Mesenchymal stem cell (in vitro differentiated cells and primary cell): ENCODE data around the gene BMPER.
A peak's percentile ranks its signal among the peaks of the same experiment; 100 is the strongest.

Experiments used
- DNase-seq: peaks from one replicate; pipeline ENCODE4 v3.0.0-alpha.2; 2013
- H2AFZ ChIP-seq: one replicate; pipeline ENCODE4 v1.6.1; 2013; ENCODE audit warnings: low read depth, mild to moderate bottlenecking, control low read depth, inconsistent platforms, low read length, moderate library complexity
- H2AK5ac ChIP-seq: 2 replicates; pipeline ENCODE4 v1.6.1; 2013; ENCODE audit warnings: low read length, moderate library complexity, mild to moderate bottlenecking, inconsistent platforms; ENCODE audit not compliant: severe bottlenecking
- H2BK120ac ChIP-seq: one replicate; pipeline ENCODE4 v1.6.1; 2013; ENCODE audit warnings: low read depth, mild to moderate bottlenecking, inconsistent platforms, low read length, moderate library complexity
- H2BK12ac ChIP-seq, 2 experiments: one replicate each; pipeline ENCODE4 v1.6.1; 2013; ENCODE audit warnings: inconsistent platforms in 2 of 2, low read length in 2 of 2, mild to moderate bottlenecking in 2 of 2, moderate library complexity in 2 of 2, control low read depth in 1 of 2
- H2BK15ac ChIP-seq: one replicate; pipeline ENCODE4 v1.6.1; 2013; ENCODE audit warnings: mild to moderate bottlenecking, low read depth, inconsistent platforms; ENCODE audit not compliant: poor library complexity, severe bottlenecking
- H2BK5ac ChIP-seq: 2 replicates; pipeline ENCODE4 v1.6.1; 2013; ENCODE audit warnings: low read depth, mild to moderate bottlenecking, low read length, control low read depth, inconsistent platforms; ENCODE audit not compliant: poor library complexity, severe bottlenecking
- H3K14ac ChIP-seq, 2 experiments: one replicate each; pipeline ENCODE4 v1.6.1; 2013; ENCODE audit warnings: inconsistent platforms in 2 of 2, low read length in 2 of 2, control low read depth in 1 of 2, mild to moderate bottlenecking in 1 of 2, moderate library complexity in 1 of 2
- H3K18ac ChIP-seq, 2 experiments: one replicate each; pipeline ENCODE4 v1.6.1; 2013; ENCODE audit warnings: inconsistent platforms in 2 of 2, low read length in 2 of 2, control low read depth in 1 of 2, low read depth in 1 of 2, mild to moderate bottlenecking in 1 of 2
- H3K23ac ChIP-seq, 2 experiments: one replicate each; pipeline ENCODE4 v1.6.1; 2013; ENCODE audit warnings: inconsistent platforms in 2 of 2, low read length in 2 of 2, mild to moderate bottlenecking in 2 of 2, moderate library complexity in 2 of 2, control low read depth in 1 of 2
- H3K27ac ChIP-seq: 2 replicates; pipeline ENCODE4 v1.5.1; 2013; ENCODE audit warnings: mild to moderate bottlenecking, moderate library complexity, low read length, control low read depth, inconsistent platforms; ENCODE audit not compliant: poor library complexity, severe bottlenecking
- H3K27me3 ChIP-seq, 2 experiments: 2 replicates each; pipeline versions ENCODE4 v1.6.1 to v1.7.0; 2013; ENCODE audit warnings: low read length in 2 of 2, mild to moderate bottlenecking in 2 of 2, moderate library complexity in 2 of 2, control low read depth in 1 of 2, inconsistent platforms in 1 of 2; ENCODE audit not compliant: control insufficient read depth in 1 of 2, insufficient read depth in 1 of 2
- H3K36me3 ChIP-seq, 2 experiments: 2 replicates each; pipeline versions ENCODE4 v1.6.1 to v1.7.0; 2013; ENCODE audit warnings: low read length in 2 of 2, control low read depth in 1 of 2, inconsistent platforms in 1 of 2, low read depth in 1 of 2, mild to moderate bottlenecking in 1 of 2; ENCODE audit not compliant: insufficient read depth in 2 of 2, control insufficient read depth in 1 of 2
- H3K4ac ChIP-seq, 2 experiments: one replicate each; pipeline ENCODE4 v1.6.1; 2013; ENCODE audit warnings: inconsistent platforms in 2 of 2, low read length in 2 of 2, mild to moderate bottlenecking in 2 of 2, moderate library complexity in 2 of 2, control low read depth in 1 of 2, low read depth in 1 of 2
- H3K4me1 ChIP-seq: 2 replicates; pipeline ENCODE4 v1.6.1; 2013; ENCODE audit warnings: low read depth, low read length, control low read depth; ENCODE audit not compliant: control insufficient read depth, insufficient read depth
- H3K4me2 ChIP-seq: 2 replicates; pipeline ENCODE4 v1.6.1; 2013; ENCODE audit warnings: low read length, mild to moderate bottlenecking, inconsistent platforms; ENCODE audit not compliant: poor library complexity, severe bottlenecking
- H3K4me3 ChIP-seq, 2 experiments: 2 replicates each; pipeline versions ENCODE4 v1.5.1 to v1.7.0; 2013; ENCODE audit warnings: low read length in 2 of 2, mild to moderate bottlenecking in 2 of 2, control low read depth in 1 of 2, low read depth in 1 of 2; ENCODE audit not compliant: insufficient read depth in 1 of 2
- H3K79me1 ChIP-seq: replicated peaks from 2 replicates; pipeline ENCODE4 v1.6.1; 2013; ENCODE audit warnings: mild to moderate bottlenecking, control low read depth, low read length, inconsistent platforms; ENCODE audit not compliant: poor library complexity, severe bottlenecking
- H3K9ac ChIP-seq: 2 replicates; pipeline ENCODE4 v1.7.0; 2013; ENCODE audit warnings: mild to moderate bottlenecking, low read length, moderate library complexity
- H3K9me3 ChIP-seq: 2 replicates; pipeline ENCODE4 v1.7.0; 2013; ENCODE audit warnings: mild to moderate bottlenecking, low read length; ENCODE audit not compliant: control insufficient read depth
- H4K8ac ChIP-seq: one replicate; pipeline ENCODE4 v1.6.1; 2013; ENCODE audit warnings: inconsistent platforms, mild to moderate bottlenecking, low read length, moderate library complexity
- H4K91ac ChIP-seq: one replicate; pipeline ENCODE4 v1.6.1; 2013; ENCODE audit warnings: mild to moderate bottlenecking, low read length, inconsistent platforms
- WGBS: methylation state at CpG from one replicate; pipeline ENCODE4 v1.1.7; 2013; ENCODE audit warnings: mixed read lengths; 5-methylcytosine and 5-hydroxymethylcytosine counted together

BMPER gene

DNA sequence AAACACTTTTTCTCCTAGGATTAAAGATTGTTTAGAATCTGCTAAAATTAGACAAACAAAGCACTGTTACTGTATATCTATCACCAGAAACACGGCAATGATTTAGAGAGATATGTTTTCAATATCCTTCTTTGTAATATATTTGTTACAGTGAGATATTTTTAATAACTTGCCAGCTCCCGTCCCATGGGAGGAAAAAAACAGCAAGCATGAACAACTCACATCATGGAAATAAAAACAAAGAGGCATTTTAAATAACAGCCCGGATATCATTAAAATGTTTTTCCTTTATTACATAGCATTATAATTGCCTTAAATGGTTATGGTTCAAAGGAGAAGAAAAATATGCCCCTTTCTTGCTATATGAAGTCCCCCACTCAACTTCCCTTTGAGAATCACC lies 272.1 kb downstream of the BMPER start:
- no peak overlapping the region for H3K18ac ChIP-seq
- H2BK5ac ChIP-seq: no peak overlapping the region
- no peak overlapping the region for H3K14ac ChIP-seq
- no peak overlapping the region for H4K8ac ChIP-seq
- H4K91ac ChIP-seq: no peak overlapping the region
- H3K9me3 ChIP-seq: no peaks in the 10 kb centered on the region
- H3K9ac ChIP-seq: peak overlapping the region; percentile 5
- H3K27me3 ChIP-seq: no peaks in the 10 kb centered on the region
- H3K23ac ChIP-seq: no peak overlapping the region
- H2BK12ac ChIP-seq: no peak overlapping the region
- H3K4me3 ChIP-seq: no peak overlapping the region
- DNase-seq: no peak
- no peak overlapping the region for H2BK120ac ChIP-seq
- no peak overlapping the region for H3K4me2 ChIP-seq
- no peaks in the 10 kb centered on the region for H3K79me1 ChIP-seq
- H2BK15ac ChIP-seq: no peak overlapping the region
- H3K27ac ChIP-seq: no peak overlapping the region
- no peak overlapping the region for H2AK5ac ChIP-seq
- WGBS: no CpG with 5 or more reads among the region's 3 CpGs
- no peaks in the 10 kb centered on the region for H3K4me1 ChIP-seq
- no peak overlapping the region for H3K4ac ChIP-seq
- H2AFZ ChIP-seq: no peak overlapping the region
- H3K36me3 ChIP-seq: no peaks in the 10 kb centered on the region

DNA sequence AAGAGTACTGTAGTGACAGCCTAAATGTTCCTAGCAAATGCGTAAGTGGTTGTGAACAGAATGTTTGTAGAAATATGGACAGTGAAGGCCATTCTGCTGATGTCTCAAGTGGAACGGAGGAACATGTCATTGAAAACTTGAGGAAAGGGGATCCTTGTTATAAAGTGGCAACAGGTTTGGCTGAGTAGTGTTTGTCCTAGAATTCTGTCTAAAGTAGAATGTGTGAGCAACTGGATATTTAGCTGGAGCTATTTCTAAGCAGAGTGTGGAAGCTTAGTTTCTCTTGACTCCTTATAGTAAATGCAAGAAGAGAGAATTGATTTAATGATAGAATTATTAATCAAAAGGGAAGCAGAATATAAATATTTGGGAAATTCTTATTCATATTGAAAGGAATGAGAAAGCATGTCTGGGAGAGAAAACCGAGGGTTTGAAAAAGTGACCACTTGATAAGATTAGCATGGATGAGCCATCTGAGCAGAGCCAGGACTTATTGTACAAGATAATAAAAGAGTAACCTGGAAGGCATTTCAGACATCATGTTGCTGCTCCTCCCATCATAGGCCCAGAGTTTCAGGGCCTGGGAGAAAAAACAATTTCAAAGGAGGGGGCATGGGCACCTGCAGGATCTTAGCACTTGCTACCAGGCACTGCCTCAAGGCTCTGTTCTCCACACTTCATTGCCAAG lies 276.1 kb downstream of the BMPER start:
- Histone ChIP-seq H4K8ac (no peak overlapping the region), H2BK15ac (no peak overlapping the region)
- WGBS: 94% methylated on average over 3 of the region's 3 CpGs

DNA sequence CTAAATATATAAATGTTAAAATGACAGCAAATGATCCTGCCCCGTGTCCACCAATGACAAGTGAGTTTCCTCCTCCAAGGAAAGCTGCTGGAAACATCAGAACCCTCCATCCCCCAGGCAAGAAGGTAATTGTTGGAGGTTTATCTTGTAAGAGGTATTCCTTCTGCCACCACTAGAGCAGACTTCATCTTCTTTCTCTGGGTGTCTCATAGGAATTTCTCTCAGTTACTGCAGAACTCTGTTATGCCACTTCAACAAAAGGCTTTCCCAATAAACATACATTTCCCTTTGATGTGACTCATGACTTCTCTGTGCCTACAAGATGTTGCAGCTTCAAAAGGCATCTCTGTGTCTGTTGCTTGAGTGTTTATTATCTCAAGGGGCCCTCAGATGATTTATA lies 279.1 kb downstream of the BMPER start:
- no peak overlapping the region for H2BK120ac ChIP-seq
- H3K27me3 ChIP-seq: no peaks in the 10 kb centered on the region
- no peak overlapping the region for H3K4me2 ChIP-seq
- H3K4ac ChIP-seq: no peak overlapping the region
- WGBS: 80% methylated on average over 1 of the region's 1 CpG
- no peak overlapping the region for H4K91ac ChIP-seq
- H2BK12ac ChIP-seq: no peak overlapping the region
- no peak overlapping the region for H3K9ac ChIP-seq
- no peaks in the 10 kb centered on the region for H3K9me3 ChIP-seq
- H3K4me1 ChIP-seq: no peaks in the 10 kb centered on the region
- no peaks in the 10 kb centered on the region for H3K79me1 ChIP-seq
- no peak overlapping the region for H2AK5ac ChIP-seq
- DNase-seq: peak; percentile 68
- H2BK15ac ChIP-seq: no peak overlapping the region
- no peak overlapping the region for H3K23ac ChIP-seq
- H2BK5ac ChIP-seq: no peak overlapping the region
- no peak overlapping the region for H3K27ac ChIP-seq
- H3K4me3 ChIP-seq: no peak overlapping the region
- H2AFZ ChIP-seq: no peak overlapping the region
- no peak overlapping the region for H3K18ac ChIP-seq
- no peak overlapping the region for H4K8ac ChIP-seq
- no peak overlapping the region for H3K14ac ChIP-seq
- H3K36me3 ChIP-seq: no peaks in the 10 kb centered on the region

More for the DNA sequence above, 276.1 kb downstream of the BMPER start:
- Histone ChIP-seq H2BK12ac (no peak overlapping the region), H3K36me3 (no peaks in the 10 kb centered on the region), H3K23ac (no peak overlapping the region), H3K4ac (no peak overlapping the region), H3K27ac (no peak overlapping the region), H2BK120ac (no peak overlapping the region), H3K14ac (no peak overlapping the region), H3K4me1 (no peaks in the 10 kb centered on the region), H3K79me1 (no peaks in the 10 kb centered on the region), H3K4me2 (no peak overlapping the region), H3K27me3 (no peaks in the 10 kb centered on the region), H3K9ac (no peak overlapping the region), H4K91ac (no peak overlapping the region), H2BK5ac (no peak overlapping the region), H3K18ac (no peak overlapping the region), H2AK5ac (no peak overlapping the region), H3K4me3 (no peak overlapping the region), H2AFZ (no peak overlapping the region), H3K9me3 (no peaks in the 10 kb centered on the region)
- DNase-seq: no peak

DNA sequence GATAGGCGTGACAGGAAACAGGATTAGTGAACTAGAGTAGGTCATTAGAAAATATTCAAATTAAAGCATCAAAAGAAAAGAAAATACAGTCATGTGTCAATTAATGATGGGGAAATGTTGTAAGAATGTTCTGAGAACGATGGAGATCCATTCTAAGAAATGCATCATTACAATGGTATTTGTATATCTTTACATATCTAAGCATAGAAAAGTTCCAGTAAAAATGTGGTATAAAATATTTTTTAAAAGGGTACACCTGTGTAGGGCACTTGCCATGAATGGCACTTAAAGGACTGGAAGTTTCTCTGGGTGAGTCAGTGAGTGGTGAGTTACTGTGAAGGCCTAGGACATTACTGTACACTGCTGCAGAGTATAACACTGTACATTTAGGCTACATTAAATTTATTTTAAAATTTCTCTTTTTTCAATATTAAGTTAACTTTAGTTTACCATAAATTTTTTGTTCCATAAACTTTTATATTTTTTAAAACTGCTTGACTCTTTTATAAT lies 282.5 kb downstream of the BMPER start:
- no peaks in the 10 kb centered on the region for H3K79me1 ChIP-seq
- H3K27ac ChIP-seq: no peak overlapping the region
- H2BK120ac ChIP-seq: no peak overlapping the region
- no peaks in the 10 kb centered on the region for H3K9me3 ChIP-seq
- no peak overlapping the region for H3K14ac ChIP-seq
- no peak overlapping the region for H3K4ac ChIP-seq
- H3K4me3 ChIP-seq: no peak overlapping the region
- H3K27me3 ChIP-seq: no peaks in the 10 kb centered on the region
- no peak overlapping the region for H2AK5ac ChIP-seq
- H3K23ac ChIP-seq: no peak overlapping the region
- H2BK15ac ChIP-seq: no peak overlapping the region
- H3K4me2 ChIP-seq: no peak overlapping the region
- no peak for DNase-seq
- no peak overlapping the region for H3K18ac ChIP-seq
- no peak overlapping the region for H4K8ac ChIP-seq
- H2BK12ac ChIP-seq: no peak overlapping the region
- H2AFZ ChIP-seq: no peak overlapping the region
- H3K36me3 ChIP-seq: no peaks in the 10 kb centered on the region
- no peak overlapping the region for H3K9ac ChIP-seq
- no peak overlapping the region for H4K91ac ChIP-seq
- no peak overlapping the region for H2BK5ac ChIP-seq
- 20% methylated on average over 1 of the region's 2 CpGs for WGBS
- no peaks in the 10 kb centered on the region for H3K4me1 ChIP-seq
